HG02623 (cell line): ENCODE measurements around the gene FOSL2.

Experiments used
- ATAC-seq: cut with Tn5 transposase; IDR thresholded peaks from one replicate; pipeline ENCODE4 v1.9.1; 2021; ENCODE audit warnings: moderate library complexity; ENCODE audit not compliant: unreplicated experiment

FOSL2 gene

GRCh38 chr2:28392297-28393113 lies at the start of gene FOSL2:
TSS of gene FOSL2 (plus strand) at chr2:28392858. CDS start at chr2:28393721, 863 bp downstream.
- peak; percentile 73 for ATAC-seq

GRCh38 chr2:28343184-28343942 lies 49.3 kb upstream of the FOSL2 start:
- no peak for ATAC-seq

DNA sequence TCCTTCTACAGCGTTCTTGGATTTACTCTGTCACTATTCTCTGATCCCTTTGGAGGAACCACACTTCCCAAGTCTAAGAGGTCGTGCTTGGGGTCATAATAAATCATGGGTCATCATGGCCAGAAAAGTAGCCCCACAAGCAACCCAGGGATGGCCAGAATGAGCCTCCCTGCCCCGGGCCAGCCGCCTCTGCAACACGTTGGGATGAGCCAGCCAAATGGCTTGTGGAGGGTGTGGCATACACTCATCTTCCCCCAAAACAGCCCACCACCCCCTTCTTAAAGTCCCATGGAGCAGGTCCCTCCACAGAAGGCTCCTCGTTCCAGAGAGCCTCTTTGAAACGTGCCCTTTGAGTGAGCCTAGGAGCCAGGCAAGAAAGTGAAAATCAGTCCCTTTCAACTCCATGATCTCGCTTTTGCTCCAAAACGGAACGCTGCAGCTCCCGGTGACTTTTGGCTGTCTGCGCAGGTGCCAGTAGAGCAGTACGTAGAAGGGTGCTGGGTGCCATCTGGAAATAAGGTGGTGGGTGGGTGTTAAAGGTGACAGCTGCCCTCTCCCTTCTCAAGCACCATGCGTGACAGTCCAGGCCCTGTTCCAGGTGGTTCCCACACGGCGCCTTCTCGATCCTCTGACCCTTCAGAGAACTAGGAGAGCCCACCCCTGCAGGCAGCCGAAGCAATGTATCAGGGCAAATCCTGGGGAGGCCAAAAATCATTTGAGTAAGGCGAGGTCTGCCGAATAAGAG lies 48.5 kb upstream of the FOSL2 start:
- ATAC-seq = no peak

DNA sequence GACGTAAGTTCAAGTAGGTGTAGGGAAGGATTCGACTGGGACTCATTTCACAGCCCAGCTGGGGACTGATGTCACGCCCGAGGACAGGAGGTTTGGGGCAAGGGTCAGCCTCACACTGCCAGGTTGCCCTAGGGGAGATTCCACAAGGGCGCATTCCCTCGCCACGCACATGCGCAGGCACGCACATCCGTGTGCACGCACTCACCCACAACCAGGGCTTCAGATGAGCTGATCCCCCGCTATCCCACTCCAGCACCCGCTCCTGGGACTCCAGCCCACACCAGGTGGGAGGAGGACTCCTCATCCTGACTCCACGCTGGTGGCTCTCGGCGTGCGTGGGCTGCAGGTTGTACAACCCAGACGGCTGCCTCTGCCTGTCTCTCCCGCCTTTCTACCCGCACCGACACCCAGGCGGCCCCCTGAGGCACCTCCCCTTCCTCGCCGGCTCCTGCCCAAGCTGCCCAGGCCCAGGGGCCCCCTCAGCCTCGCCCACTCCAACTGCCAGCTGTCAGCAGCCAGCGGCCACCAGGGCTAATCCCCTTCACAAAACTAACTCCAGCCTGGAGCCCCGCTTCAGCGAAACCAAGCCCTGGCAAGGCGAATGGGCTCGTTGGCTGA lies 47.8 kb upstream of the FOSL2 start:
- no peak for ATAC-seq

GRCh38 chr2:28345619-28346018 lies 47.0 kb upstream of the FOSL2 start:
- no peak for ATAC-seq

GRCh38 chr2:28346587-28346986 lies 46.1 kb upstream of the FOSL2 start:
- no peak for ATAC-seq

DNA sequence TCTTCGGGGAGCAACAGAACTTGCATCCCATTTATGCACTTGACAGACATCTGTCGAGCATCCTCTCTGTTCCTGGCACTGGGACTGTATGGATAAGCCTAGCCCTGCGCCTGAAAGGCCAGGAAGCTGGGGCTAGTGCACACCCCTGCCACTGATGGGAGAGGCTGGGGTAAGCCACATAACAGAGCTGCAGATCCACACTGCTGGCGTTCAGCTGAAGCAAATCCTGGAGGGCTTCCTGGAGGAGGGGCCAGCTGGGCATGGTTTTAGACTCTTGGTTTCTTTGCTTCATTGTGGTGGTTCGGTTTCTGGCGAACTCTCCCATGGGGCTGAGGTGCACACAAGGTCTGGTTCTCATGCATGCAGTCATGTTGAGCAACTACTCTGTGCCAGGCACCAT lies 45.5 kb upstream of the FOSL2 start:
- no peak for ATAC-seq

GRCh38 chr2:28347596-28347995 lies 45.1 kb upstream of the FOSL2 start:
- no peak for ATAC-seq

DNA sequence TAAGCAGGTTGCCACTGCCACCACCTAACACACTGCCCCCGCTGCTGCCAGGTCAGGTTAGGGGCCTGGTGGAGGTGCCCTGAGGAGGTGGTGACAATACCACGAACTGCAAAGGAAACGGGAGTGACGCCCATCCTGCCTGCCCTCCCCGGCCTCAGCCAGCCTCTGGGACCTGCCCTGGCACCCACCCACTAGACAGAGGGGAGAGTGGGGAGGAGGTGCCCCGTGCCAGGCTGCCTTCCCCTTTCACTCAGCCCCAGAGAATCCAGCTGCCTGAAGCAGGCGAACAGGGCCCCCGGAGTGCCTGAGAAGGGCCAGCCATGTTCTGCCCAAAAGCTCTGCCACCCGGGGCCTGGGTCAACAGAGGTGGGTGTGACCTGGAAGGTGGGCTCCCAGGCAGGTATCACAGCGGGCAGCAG lies 44.5 kb upstream of the FOSL2 start:
- ATAC-seq = no peak

- no peak for ATAC-seq
These were observed 43.7 kb upstream of the FOSL2 start for GRCh38 chr2:28348921-28349320.

DNA sequence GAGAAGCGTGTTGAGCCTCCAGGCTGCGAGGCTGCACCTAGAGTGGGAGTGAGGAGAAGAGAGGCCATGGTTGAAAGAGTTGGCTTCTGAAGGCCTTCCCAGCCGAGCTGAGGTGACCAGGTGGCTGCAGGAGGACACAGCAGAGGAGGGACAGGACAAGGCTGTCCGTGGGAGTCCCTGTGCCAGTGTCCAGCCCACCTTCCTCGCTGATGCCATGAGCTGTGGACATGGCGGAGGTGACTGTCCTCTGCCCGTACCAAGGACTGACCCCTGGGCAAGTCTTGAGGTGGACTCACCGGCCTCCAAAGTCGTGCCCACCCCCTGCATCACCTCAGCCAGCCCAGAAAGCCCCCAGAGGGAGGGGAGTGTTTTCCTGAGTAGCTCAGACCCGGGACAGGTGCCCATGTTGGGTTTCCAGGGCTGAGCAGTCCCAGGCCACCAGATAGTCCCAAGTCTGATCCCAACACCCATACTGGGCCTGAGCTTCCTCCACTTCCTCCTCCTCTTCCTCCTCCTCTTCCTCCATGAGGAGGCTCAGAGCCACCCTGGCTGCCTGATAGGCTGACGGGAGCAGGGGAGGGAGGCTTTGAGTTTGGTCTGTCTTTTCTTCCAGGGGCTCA lies 43.0 kb upstream of the FOSL2 start:
- no peak for ATAC-seq

GRCh38 chr2:28350196-28350595 lies 42.5 kb upstream of the FOSL2 start:
- no peak for ATAC-seq

- ATAC-seq = no peak
These were observed 41.8 kb upstream of the FOSL2 start for GRCh38 chr2:28350791-28351285.

- no peak for ATAC-seq
These were observed 41.0 kb upstream of the FOSL2 start for GRCh38 chr2:28351621-28352020.

- no peak for ATAC-seq
These were observed 40.6 kb upstream of the FOSL2 start for GRCh38 chr2:28352104-28352503.

- ATAC-seq = no peak
These were observed 40.0 kb upstream of the FOSL2 start for GRCh38 chr2:28352610-28353195.

DNA sequence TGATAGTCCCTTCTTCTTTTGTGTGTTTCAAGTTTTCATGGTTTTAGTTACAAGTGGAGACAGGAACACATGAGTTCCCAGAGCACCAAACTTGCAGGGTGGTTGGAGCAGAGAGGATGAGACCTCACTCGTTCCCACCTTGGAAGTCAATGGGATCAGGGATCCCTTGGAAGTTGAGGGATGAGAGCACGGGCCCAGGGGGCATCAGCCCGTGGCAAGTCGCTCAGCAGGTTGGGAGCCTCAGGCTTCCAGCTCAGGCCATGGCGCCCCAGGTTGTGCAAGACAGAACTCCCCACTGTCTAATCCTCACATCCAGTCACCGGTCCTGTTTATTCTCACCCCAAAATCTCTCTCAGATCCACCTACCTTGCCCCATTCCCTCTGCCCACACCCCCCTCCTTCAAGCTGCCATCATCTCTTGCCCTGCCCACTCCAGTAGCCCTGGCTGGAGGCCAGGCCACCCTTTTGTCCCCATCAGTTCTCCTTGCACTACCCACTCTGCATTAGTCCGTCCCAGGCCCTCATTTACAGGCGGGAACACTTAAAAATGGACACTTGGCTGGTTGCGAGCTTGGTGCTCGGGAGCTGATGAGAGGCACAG lies 37.6 kb upstream of the FOSL2 start:
- no peak for ATAC-seq

DNA sequence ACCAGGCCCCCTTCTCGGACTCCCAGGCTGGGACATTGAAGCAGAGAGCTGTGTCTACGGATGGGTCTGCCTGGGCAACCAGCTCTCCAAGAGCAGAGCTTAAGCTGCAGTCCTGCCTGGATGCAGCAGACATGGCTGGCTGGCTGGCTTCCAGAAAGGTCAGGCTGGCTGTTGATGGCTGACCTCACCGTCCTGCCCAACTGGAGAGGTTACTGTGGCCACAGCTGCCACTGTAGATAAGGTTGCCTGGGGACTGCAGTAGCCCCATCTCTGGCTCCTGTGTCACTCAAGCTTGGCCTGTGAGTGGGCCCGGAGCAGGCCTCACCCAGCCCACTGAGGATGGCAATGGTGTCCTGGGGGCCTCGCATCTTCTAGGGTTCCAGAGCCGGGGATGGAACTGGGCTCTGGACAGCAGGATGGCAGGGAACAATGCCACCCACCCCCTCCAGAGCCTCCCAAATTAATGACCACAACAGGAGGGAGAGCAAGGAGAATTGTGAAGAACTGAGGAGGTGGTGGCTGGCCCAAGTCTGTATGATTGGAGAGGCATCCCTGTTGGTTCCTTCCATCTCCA lies 37.0 kb upstream of the FOSL2 start:
- ATAC-seq = no peak
